Activated gamma-delta T cell (primary cell): ENCODE results near the gene USP14.
"Not testable (repeated sequence)": the region's sequence is repeated elsewhere in the genome, so short reads cannot be mapped to it uniquely, and the experiment has no call there.

Experiments
- DNase-seq: peaks from one replicate; lab custom pipeline; 2025; lab: John Stamatoyannopoulos, UW
- total RNA-seq, 2 donors: gene quantifications; one replicate each; lab custom pipeline; 2026; lab: John Stamatoyannopoulos, UW

USP14 gene
- 34.0 to 42.0 reads per million in 2 donors for total RNA-seq

DNA sequence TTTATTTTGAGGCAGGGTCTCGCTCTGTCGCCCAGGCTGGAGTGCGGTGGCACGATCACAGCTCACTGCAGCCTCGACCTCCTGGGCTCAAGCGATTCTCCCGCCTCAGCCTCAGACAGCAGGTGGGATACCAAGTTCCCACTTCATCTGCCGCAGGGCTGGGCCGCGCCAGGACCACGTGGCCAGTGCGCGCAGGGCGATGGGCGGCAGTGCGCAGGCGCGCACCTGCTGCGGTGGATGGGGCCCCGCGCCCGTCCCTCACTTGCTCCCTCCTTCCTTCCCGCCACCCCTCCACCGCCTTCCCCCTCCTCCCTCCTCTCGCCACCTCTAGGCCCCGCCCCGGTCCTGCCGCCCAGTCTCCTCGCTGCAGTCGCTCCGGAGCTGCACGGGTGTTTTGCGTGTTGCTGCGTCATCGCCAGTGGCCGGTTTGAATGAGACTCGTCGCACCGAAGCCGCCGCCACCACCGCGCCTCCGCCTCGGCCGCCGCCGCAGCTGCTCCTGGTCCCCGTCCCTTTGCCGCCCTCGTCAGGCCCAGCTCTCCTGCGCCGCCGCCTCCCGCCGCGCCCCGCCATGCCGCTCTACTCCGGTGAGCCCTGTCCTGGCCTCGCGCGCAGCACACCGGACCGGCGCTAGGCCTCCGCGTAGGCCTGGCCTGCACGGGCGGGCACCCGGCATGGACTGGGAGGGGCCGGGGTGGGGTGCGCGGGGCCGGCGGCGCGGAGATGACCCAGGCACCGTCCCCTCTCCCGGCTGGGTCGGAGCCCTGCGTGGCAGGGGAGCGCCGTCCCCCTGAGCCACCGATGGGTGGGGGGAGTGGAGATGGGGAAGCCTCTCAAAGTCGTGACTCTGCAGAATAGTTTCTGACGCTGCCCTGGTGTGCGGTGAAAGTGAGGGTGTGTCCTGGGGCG is at the start of gene USP14:
Gene USP14 (plus strand): TSS at position 430 of the 909 bp plus-strand sequence. CDS start 142 bp downstream, at position 572.
- peak; percentile 95 for DNase-seq

DNA sequence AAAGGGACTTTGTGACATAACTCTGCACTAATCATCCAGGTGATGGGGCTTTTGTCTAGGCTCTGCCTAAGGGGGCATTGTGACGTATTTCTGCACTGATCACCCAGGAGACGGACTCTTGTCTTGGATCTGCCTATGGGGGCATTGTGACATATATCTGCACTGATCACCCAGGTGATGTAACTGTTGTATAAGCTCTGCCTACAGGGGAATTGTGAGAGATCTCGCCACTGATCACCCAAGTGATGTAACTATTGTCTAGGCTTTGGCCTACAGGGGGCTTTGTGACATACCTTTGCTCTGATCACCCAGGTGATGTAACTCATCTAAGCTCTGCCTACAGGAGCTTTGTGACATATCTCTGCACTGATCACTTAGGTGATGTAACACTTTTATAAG is 49.7 kb upstream of the USP14 start:
- DNase-seq, result not testable (repeated sequence)

DNA sequence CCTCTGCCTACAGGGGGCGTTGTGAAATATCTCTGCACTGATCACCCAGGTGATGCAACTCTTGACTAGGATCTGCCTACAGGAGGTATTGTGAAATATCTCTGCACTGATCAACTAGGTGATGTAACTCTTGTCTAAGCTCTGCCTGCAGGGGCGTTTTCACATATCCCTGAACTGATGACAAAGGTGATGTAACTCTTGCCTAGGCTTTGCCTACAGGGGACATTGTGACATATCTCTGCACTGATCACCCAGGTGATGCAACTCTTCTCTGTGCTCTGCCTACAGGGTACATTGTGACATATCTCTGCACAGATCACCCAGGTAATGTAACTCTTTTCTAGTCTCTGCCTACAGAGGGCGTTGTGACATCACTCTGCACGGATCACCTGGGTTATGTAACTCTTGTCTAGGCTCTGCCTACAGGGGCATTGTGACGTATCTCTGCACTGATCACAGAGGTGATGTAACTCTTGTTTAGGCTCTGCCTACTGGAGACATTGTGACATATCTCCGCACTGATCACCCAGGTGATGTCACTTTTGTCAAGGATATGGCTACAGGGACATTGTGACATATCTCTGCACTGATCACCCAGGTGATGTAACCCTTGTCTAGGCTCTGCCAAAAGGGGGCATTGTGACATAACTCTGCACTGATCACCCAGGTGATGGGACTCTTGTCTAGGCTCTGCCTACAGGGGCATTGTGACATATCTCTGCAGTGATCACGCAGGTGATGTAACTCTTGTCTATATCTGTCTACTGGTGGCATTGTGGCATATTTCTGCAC is 49.0 kb upstream of the USP14 start:
- not testable (repeated sequence) for DNase-seq

DNA sequence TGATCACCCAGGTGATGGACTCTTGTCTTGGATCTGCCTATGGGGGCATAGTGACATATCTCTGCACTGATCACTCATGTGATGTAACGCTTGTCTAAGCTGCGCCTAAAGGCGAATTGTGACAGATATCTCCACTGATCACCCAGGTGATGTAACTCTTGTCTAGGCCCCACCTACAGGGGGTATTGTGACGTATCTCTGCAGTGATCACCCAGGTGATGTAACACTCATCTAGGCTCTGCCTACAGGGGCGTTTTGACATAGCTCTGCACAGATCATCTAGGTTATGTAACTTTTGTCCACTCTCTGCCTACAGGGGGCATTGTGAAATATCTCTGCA is 48.5 kb upstream of the USP14 start:
- DNase-seq, result not testable (repeated sequence)

DNA sequence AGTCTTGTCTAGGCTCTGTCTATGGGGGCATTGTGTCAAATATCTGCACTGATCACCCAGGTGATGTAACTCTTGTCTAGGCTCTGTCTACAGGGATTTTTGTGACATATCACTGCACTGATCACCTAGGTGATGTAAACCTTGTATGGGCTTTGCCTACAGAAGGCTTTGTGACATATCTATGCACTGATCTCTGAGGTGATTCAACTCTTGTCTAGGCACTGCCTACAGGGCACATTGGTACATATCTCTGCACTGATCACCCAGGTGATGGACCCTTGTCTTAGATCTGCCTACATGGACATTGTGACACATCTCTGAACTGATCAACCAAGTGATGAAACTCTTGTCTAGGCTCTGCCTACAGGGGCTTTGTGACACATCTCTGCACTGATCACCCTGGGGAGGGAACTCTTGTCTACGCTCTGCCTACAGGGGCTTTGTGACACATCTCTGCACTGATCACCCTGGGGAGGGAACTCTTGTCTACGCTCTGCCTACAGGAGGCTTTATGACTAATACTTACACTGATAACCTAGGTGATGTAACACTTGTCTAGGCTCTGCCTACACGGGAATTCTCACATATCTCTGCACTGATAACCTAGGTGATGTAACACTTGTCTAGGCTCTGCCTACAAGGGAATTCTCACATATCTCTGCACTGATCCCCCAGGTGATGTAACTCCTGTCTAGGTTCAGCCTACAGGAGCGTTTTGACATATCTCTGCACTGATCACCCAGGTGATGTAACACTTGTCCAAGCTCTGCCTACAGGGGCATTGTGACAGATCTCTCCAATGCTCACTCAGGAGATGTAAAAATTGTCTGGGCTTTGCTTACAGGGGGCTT is 47.8 kb upstream of the USP14 start:
- DNase-seq, result not testable (repeated sequence)

DNA sequence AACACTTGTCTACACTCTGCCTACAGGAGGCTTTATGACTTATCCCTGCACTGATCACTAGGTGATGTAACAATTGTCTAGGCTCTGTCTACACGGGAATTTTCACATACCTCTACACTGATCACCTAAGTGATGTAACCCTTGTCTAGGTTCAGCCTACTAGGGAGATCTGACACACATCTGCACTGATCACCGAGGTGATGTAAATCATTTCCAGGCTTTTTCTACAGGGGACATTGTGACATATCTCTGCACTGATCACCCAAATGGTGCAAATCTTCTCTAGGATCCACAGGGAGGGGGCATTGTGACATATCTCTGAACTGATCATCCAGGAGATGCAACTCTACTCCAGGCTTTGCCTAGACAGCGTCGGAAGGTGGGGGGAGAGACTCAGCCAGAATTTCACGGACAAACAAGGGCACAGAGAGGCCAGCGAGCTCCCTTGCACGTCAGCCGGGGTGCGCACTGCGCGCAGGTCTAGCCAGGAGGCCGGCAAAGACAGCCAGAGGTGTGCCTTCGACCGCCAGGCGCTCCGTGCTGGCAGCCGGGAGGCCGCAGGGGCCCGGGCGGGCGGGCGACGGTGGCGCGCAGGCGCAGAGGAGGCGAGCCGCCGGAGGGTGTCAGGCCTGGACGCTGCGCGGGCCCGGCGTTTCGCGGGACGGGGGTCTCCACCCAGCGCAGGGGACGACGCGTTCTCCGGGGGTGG is 46.9 kb upstream of the USP14 start:
- no peak for DNase-seq

DNA sequence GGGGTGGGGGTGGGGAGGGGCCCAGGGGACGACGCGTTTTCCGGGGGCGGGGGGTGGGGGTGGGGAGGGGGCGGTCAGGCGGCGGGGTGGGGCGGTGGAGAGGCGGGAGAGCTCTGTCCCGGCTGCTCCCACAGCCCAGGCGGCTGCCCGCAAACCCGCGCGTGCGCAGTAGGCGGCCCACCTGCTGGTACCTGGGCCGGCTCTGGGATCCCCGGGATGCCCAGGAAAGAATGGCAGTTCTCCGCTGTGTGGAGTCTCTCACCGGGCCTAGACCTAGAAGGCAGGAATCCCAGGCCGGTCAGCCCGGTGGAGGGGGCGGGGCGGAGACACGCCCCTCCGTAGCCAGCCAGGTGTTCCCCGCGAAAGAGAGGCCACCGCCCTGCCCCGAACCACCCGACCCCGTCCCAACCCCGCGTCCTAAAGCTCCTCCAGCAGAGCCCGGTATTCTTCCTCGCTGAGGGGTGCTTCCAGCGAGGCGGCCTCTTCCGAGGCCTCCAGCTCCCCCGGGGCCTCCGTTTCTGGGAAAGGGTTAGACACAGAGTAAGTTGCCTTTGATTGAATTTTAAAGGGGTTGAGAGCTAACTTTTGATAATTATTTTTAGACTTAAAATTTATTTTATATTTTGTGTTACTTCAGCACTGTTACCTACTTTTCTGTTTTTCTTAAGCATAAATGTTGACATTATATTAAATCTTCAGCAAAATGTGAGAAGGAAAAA is 46.2 kb upstream of the USP14 start:
- not testable (repeated sequence) for DNase-seq

DNA sequence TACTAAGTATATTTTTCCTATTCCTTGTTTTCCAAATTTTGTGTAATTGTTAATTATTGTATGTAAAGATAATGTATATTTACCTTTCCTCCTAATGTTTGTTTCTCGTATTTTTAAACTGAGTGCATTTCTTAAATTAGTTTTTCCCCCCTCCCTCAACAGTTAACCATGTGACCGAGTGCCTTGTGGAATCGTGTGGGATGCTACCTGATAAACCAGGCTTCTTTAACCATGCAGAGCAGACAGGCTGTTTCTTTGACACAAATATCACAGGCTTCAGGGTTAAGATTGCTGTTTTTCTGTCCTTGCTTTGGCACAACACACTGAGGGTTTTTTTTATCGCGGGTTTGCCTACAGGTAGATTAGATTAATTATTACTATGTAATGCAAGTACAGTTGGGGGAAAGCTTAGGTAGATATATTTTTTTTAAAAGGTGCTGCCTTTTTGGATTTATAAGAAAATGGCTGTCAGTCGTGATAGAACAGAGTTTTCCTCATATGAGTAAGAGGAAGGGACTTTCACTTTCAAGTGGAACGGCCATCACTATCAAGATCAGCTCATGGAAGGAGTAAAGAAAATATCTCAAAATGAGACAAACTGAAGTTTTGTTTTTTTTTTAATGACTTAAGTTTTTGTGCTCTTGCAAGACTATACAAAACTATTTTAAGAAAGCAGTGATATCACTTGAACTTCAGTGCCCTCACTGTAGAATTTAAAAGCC is 37.7 kb upstream of the USP14 start:
- DNase-seq, result not testable (repeated sequence)

DNA sequence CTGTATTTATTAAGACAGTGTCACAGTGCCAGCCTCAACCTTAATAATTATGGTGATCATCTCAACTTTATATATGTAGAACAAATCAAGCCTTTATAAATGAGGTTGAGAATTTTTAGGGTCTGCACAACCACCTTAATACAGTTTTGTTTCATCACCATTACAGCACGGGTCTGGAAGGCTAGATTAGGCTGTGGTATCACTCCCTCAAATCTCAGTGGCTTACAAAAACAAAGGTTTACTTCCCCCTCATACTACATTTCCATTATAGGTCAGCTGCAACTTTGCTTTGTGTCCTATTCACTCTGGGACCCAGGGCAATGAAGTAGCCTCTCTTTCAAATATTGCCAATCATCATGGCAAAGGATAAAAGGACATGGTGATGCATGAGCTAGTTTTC is 23.3 kb upstream of the USP14 start:
- no peak for DNase-seq

DNA sequence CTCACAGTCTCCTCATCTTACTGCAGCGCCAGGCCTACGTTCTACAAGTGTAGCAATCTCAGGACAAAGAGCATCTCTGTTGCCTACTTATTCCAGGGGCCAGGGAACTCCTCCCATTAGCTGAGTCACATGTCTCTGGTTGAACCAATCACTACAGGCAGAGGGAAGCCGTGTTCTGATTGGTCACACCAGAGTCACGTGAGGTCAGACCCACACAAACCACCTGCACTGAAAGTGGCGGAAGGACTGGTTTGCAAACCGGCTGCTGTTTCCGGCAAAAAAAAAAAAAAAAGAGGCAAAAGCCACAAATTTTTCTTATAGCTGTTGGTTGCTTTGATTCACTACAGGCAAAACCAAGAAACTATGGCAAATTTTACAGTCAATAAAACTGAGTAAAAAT is 21.9 kb upstream of the USP14 start:
- no peak for DNase-seq

DNA sequence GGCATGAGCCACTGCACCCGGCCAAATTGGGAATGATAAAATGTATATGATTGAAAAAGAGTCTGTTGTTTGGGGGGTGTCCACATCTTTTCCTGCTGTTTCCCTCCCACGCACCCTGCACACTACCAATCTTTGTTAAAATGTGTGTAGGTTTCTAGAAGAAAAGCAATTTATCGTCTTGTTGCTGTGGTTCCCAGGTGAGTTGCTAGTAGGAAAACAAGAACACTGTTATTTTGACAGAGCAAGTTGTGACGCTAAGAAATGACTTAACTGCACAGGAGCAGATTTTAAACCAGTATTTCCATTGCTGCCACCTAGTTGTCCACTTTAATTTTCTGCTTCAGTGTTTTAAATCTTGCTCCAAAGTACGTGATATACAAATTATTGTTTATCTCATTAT is 21.0 kb upstream of the USP14 start:
- DNase-seq, result no peak

DNA sequence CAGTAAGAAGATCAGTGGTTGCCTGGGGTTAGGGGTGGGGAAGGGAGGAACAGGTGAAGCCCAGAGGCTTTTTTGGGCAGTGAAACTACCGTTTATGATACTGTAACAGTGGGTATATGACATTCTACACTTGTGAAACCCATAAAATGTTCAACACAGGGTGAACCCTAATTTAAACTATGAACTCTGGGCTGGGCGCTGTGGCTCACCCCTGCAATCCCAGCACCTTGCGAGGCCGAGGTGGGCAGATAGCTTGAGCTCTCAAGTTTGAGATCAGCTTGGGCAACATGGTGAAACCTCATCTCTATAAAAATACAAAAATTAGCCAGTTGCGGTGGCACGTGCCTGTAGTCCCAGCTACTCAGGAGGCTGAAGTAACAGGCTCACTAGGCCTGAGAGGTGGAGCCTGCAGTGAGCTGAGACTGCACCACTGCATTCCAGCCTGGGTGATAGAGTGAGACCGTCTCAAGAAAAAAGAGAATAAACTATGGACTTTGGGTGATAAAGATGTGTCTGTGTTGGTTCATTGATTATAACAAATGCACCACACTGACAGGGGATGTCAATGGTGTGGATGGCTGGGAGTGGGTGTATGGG is 17.6 kb upstream of the USP14 start:
- no peak for DNase-seq

DNA sequence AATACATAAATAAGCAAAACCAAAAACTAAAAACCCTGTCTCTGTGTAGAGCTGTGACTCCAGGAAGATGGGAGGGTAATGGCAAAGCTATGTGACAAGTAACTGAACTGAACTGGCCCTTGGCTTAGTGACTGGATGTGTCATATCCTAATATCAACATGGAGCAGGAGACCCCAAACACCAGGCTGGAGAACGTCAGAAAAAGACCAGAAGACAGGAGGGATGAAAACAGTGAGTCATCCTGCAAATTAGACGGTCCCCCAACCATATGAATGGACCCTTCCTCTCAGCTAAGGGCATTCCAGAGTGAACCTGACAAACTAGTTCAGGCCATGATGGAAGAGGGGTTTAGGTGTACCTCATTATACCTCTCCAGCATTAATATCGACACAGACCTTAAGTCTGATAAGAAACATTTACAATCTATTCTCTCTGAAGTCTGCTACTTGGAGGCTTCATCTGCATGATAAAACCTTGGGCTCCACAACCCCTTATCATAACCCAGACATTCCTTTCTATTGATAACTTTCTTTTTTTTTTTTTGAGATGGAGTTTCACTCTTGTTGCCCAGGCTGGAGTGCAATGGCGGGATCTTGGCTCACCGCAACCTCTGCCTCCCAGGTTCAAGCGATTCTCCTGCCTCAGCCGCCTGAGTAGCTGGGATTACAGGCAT is 15.6 kb upstream of the USP14 start:
- DNase-seq, result not testable (repeated sequence)

DNA sequence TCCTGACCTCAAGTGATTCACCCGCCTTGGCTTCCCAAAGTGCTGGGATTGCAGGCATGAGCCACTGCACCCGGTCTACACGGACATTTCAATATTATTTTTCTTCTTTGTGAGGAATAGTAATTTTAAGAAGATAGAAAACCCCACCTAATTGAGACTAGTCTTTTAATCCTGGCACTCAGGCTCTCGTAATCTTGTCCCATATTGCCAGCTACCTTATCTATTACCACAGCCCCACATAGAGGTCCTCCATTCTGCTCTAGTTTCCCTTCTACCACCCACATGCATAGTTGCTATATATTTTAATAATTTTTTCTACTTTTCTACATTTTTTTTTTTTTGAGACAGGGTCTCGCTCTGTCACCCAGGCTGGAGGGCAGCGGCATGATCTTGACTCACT is 9.5 kb upstream of the USP14 start:
- no peak for DNase-seq

DNA sequence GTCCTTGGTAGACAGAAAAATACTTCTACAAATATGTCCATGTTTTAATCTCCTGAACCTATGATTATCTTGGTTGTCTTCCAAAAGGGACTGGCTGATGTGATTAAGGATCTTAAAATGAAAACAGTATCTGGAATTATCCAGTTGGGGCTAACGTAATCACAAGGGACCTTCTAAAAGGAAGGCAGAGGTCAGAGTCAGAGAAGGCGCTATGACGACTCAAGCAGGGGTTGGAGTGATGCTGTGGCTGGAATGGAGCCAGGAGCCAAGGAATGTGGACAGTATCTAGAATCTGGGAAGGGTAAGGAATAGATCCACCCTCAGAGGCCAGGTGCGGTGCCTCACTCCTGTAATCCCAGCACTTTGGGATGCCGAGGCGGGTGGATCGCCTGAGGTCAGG is 4.2 kb upstream of the USP14 start:
- DNase-seq, result no peak

DNA sequence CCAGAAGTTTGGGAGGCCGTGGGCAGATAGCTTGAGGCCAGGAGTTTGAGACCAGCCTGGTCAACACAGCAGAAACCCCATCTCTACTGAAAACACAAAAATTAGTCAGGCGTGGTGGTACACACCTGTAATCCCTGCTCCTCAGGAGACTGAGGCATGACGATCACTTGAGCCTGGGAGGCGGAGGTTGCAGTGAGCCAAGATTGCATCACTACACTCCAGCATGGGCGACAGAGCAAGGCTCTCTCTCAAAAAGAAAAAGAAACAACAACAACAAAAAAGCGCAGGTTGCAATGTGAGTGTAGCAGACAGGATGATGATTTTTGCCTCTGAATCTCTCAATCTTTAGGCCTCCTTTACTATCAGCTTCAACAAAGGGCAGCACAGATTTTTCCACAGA is 2.7 kb upstream of the USP14 start:
- DNase-seq, result no peak

DNA sequence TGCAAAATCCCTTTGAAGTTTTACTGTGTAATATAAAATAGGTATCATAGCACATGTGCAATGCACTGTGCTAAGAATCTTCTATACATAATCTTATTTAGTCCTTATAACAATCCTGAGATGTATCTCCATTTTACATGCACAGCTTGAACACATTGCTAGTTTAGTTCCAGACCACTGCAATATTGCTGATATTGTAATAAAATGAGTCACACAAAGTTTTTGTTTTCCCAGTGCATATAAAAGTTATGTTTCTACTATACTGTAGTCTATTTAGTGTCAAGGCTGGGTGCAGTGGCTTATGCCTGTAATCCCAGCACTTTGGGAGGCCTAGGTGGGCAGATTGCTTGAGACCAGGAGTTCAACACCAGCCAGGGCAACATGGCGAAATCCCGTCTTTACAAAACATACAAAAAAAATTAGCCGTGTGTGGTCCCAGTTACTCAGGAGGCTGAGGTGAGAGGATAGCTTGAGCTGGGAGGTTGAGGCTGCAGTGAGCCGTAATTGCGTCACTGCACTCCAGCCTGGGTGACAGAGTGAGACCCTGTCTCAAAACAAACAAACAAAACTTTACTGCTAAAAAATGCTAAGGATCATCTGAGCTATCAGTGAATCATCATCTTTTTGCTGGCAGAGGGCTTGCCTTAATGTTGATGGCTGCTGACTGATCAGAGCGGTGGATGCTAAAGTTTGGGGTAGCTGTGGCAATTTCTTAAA is 1.7 kb upstream of the USP14 start:
- DNase-seq, result no peak

DNA sequence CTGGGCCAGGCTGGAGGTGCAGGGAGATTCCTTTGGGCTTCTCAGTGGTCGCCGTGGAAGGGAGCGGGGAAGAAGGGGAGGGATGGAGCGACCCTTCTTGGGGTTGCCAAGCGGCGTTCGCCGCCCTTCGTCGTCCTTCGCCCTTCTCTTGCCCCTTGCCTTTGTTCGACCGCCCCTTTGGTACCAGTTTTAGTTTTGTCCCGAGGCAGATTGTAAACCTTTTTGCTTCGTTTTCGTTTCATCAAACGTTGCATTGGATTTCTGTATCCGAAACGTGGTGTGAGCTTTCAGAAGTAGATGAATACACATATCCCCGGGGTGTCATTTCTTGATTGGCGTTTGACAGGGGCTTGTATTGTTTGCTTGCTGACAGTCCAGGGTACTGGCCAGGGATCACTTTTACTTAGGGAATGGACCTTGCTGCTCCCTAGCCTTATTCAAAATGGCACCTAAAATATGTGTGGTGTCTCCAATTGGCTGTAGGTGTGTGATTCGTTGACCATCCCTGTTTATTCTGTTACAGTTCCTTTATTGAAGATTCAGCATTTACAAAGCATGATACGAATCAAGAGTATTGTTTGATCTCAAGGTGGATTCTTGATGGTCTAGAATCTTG is 788 bp downstream of the USP14 start:
- DNase-seq, result no peak
